Fibroblast of peridontal ligament (primary cell): Measurements from ENCODE around the gene PRKAG2.
A peak's percentile ranks its signal among the peaks of the same experiment; 100 is the strongest.
"Not testable (repeated sequence)": the region's sequence is repeated elsewhere in the genome, so short reads cannot be mapped to it uniquely, and the experiment has no call there.

Source experiments
- DNase-seq: peaks from one replicate; pipeline ENCODE4 v3.0.0-alpha.2; 2010; ENCODE audit errors: extremely low read depth

PRKAG2 gene

GRCh38 chr7:151767557-151767956 lies 109.4 kb downstream of the PRKAG2 start:
- DNase-seq = no peak

- no peak for DNase-seq
These were observed 112.6 kb downstream of the PRKAG2 start for GRCh38 chr7:151764056-151764920.

GRCh38 chr7:151763420-151763984 lies 113.4 kb downstream of the PRKAG2 start:
- DNase-seq = no peak

DNA sequence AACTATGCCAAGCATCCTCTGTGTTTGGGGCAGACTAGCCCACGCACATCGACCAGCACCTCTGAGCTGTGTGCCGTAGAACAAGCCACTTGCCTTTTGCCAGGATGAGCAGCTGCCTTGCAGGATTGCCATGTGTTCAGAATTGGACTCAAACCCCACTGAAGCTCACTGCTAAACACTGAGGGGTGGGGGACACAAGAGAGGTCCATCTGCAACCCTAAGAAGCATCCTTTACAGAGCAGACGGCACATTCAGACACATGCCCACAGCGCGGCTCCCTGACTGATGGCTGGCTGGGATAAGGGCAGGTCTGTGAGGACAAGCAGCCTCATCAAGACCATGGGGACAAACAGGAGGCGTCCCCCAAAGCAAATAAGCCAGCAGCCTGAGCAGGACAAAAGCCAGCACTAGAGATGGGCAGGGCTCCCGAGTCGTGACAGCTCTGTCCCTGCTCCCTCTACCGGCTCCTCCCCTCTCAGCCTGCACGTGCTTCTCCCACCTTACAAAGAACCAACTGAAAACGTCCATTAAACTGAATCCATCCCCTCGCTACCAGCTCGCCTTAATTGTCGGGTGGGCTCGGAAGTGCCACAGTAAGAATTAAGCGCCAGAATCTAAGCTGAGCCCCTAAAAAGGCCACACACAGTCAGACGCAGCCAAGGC lies 114.2 kb downstream of the PRKAG2 start:
- no peak for DNase-seq

DNA sequence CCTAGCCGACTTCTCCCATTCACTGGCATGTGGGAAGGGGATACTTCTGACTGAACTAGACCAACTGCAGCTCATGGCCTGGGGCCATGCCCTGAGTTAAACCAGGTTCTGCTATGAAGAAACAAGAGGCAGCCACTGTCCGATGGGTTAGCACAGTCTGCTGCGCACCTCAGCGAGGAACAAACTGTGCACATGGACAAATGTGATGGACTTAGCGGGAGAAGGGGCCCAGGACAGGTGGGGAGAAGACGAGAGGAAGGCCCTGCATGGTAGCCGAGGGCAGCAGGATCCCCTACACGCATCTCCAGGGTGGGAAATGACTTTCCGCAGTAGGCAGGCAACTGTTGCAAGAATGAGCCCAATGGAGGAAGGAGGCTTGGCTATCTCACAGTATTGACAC lies 115.0 kb downstream of the PRKAG2 start:
- DNase-seq = no peak

- no peak for DNase-seq
These were observed 115.7 kb downstream of the PRKAG2 start for GRCh38 chr7:151761231-151761630.

- peak; percentile 62 for DNase-seq
These were observed 117.3 kb downstream of the PRKAG2 start for GRCh38 chr7:151759591-151760042.

- DNase-seq = no peak
These were observed 118.0 kb downstream of the PRKAG2 start for GRCh38 chr7:151758622-151759540.

DNA sequence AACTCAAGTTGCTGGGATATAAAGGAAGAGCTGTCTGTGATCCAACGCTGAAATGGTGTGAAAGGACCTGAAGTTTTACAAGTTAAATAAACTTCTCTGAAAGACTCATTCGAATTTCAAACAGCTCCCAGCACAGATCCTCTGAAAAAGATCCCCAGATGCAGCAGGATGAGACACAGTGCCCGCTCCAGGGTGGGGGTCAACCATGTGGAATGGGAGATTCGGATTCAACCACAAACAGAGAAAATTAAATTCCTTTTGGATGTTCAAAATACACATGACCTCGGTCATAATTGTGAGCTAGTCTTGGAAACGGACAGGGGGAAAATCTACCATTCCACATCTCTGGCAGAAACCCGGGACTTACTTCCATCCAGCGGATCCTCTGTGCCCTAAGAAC lies 119.6 kb downstream of the PRKAG2 start:
- DNase-seq = peak; percentile 85

- DNase-seq = no peak
These were observed 120.0 kb downstream of the PRKAG2 start for GRCh38 chr7:151756866-151757265.

DNA sequence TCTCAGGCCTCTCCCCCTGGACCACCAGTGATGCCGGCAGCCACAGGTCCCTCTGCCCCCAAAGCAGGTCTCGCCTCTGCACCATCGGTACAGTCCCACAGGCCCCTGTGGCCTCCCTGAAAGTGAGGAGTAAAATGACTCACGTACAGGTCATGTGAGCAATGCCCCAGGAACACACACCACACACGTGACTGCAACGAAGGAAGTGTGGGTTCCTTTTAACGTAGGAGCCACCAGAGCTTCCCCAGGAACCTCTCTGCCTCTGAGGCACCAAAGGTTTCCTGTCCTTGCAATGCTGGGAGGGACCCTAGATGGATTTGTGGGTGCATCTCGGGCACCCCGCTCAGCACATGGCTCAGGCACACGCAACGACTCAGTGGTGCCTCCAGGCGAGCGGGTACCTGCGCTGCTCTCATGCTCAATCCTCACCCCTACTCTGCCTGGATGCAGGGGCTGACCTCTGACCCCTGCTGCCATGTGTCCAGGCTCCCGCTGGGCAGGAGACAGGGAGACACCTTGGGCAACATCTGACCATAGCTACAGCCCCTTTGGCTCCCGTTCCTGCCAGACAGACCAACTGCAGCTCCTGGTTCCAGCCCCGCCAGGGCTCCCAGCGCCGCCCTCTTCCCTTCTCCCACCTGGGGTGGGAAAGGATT lies 120.7 kb downstream of the PRKAG2 start:
- DNase-seq = no peak

DNA sequence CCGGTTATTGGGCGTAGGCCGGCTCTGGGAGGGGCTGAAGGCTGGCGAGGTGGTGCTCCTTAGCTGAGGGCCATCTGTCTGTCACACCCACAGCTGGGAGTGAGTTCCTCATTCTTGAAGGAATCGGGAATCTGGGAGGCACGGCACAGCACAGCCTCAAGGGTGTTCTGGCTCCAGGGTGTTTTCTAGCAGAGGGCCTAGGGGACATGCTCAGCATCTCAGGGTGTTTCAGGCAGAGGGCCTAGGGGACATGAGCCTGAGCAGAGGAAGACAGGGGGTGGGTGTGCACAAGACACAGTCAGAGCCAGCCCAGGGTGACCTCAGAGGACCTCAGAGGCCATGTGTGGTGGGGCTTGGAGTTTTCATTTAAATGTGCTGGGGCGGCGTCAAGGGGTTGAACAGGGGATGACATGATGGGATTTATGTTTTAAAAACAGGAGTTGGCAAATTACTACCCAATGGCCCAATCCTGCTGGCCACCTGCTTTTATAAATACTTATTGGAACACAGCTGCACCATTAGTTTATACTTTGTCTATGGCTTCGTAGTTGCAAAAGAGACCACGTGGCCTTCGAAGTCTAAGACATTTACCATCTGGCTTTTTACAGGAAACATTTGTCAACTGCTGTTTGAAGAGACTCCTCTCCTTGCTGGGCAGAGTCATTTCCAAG lies 121.6 kb downstream of the PRKAG2 start:
- peak; percentile 33 for DNase-seq

DNA sequence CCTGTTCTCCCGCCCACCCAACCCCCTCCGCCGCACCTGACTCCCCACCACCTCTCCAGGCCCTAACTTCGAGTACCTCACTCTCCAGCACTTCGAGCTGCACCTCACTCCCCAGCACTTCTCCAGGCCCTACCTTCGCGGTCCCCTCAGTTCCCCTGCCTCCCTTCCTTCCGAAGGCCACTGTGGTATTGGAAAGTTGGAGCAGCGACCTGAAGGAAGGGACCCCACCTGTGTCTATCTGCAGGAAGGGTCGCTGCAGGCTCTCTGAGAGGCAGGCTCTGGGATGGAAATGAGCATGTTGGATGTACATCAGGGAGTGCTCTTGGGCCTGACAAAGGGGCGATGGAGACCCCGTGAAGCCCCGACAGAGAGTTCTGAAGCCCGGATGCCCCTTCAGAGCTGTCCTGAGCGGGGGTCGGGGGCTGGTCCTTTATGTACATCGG lies 122.2 kb downstream of the PRKAG2 start:
- no peak for DNase-seq

GRCh38 chr7:151754142-151754590 lies 122.7 kb downstream of the PRKAG2 start:
- peak; percentile 99 for DNase-seq

DNA sequence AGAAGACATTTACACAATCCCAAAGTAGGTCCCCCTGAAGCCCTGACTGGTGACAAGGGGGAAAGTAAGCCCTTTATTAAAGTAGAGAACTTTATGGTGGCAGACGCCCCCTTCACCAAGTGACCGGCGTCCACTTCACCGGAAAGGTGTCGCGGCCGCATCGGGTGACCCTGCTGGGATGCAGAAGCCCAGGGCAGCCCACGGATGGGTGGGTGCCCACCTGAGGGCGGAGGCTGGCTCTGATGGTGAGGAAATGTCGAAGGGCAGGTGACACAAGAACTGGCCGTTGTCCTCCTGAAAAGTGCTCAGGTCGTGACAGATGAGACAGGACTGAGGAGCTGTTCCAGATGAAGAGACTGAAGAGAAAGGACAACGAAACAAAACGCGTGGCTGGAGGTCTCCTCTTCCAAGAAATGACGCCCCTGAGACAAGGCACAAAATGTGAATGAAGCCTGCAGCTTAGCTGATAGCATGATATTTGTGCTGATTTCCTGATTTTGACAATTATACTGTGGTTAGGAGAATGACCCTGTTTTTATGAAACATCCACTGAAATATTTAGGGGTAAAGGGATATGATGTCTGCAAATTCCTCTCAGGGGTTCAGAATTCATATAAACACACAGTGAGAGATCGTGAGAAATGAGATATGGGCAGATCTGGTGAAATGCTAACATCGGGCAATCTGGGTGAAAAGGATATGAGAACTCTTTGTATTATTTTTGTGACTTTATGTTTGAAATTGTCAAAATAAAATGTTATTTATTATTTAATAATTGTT lies 123.9 kb downstream of the PRKAG2 start:
- DNase-seq = peak; percentile 87

GRCh38 chr7:151752037-151752436 lies 124.9 kb downstream of the PRKAG2 start:
- no peak for DNase-seq

DNA sequence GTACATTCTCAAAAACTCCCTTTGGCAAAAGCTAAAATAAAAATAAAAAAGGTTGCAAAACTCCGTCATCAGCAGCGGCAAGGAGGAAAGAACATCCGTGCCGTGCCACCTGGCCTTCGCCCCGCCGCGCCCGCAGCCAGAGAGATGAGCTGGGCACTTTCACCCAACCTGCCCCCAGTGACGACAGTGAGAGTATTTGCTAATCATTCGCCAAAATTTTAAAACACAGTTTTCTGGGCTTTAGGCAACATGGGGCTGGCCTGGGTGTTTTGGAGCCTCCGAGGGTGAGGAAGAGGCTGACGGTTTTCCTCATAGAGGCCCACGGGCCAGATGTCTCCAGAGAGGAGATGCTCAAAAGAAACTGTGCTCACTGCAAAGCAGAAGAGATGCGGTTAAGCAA lies 128.2 kb downstream of the PRKAG2 start:
- no peak for DNase-seq

- DNase-seq = not testable (repeated sequence)
These were observed 128.9 kb downstream of the PRKAG2 start for GRCh38 chr7:151748021-151748420.

GRCh38 chr7:151745706-151746105 lies 131.2 kb downstream of the PRKAG2 start:
- no peak for DNase-seq
